Astrocyte (in vitro differentiated cells and primary cell): ENCODE measurements around the gene EBLN1. TPM values are rescaled to one million over a fixed set of nuclear protein-coding genes. Genes with fewer than 3 reads are reported as not detected.

Experiments
- DNase-seq: peaks from one replicate; pipeline ENCODE4 v3.0.0-alpha.2; 2010; ENCODE audit warnings: low read depth
- FAIRE-seq: peaks from 2 replicates; lab custom pipeline; 2011; peaks lifted over from hg19 to GRCh38; lab: Jason Lieb, UNC
- H2AFZ ChIP-seq: 2 replicates; pipeline ENCODE4 v1.6.0; 2012; ENCODE audit warnings: low read depth, low read length, inconsistent platforms
- H3K27ac ChIP-seq: 2 replicates; pipeline ENCODE4 v1.5.1; 2011; ENCODE audit warnings: low read depth, low read length, inconsistent platforms
- H3K27me3 ChIP-seq: 2 replicates; pipeline ENCODE4 v1.6.0; 2011; ENCODE audit warnings: low read length, inconsistent platforms; ENCODE audit not compliant: insufficient read depth
- H3K36me3 ChIP-seq: 2 replicates; pipeline ENCODE4 v1.5.1; 2011; ENCODE audit warnings: low read length, inconsistent platforms; ENCODE audit not compliant: insufficient read depth
- H3K4me1 ChIP-seq: 2 replicates; pipeline ENCODE4 v1.5.1; 2011; ENCODE audit warnings: low read length, inconsistent platforms; ENCODE audit not compliant: insufficient read depth
- H3K4me2 ChIP-seq: 2 replicates; pipeline ENCODE4 v1.6.0; 2012; ENCODE audit warnings: low read length, inconsistent platforms
- H3K4me3 ChIP-seq: 2 replicates; pipeline ENCODE4 v1.5.1; 2011; ENCODE audit warnings: low read depth, mild to moderate bottlenecking, low read length, inconsistent platforms; ENCODE audit not compliant: insufficient read depth
- H3K79me2 ChIP-seq: 2 replicates; pipeline ENCODE4 v1.6.0; 2012; ENCODE audit warnings: mild to moderate bottlenecking, low read length, inconsistent platforms; ENCODE audit not compliant: insufficient read depth
- H3K9ac ChIP-seq: 2 replicates; pipeline ENCODE4 v1.6.0; 2012; ENCODE audit warnings: mild to moderate bottlenecking, low read length, inconsistent platforms
- H3K9me3 ChIP-seq: 2 replicates; pipeline ENCODE4 v1.5.1; 2012; ENCODE audit warnings: low read depth, mild to moderate bottlenecking, low read length, inconsistent platforms; ENCODE audit not compliant: insufficient read depth
- H4K20me1 ChIP-seq: 2 replicates; pipeline ENCODE4 v1.6.0; 2012; ENCODE audit warnings: low read length, inconsistent platforms; ENCODE audit not compliant: insufficient read depth
- H3K27ac Mint-ChIP-seq: one replicate; pipeline ENCODE4 v1.8.0; 2021; ENCODE audit warnings: mild to moderate bottlenecking, mixed read lengths; ENCODE audit not compliant: unreplicated experiment
- H3K27me3 Mint-ChIP-seq: one replicate; pipeline ENCODE4 v1.8.0; 2021; ENCODE audit warnings: low read depth, mixed read lengths; ENCODE audit not compliant: unreplicated experiment
- H3K36me3 Mint-ChIP-seq: one replicate; pipeline ENCODE4 v1.8.0; 2021; ENCODE audit warnings: low read depth, mixed read lengths; ENCODE audit not compliant: unreplicated experiment
- H3K4me1 Mint-ChIP-seq: one replicate; pipeline ENCODE4 v1.8.0; 2021; ENCODE audit warnings: low read depth, mixed read lengths; ENCODE audit not compliant: unreplicated experiment
- H3K4me3 Mint-ChIP-seq: one replicate; pipeline ENCODE4 v1.8.0; 2021; ENCODE audit warnings: mild to moderate bottlenecking, moderate library complexity, mixed read lengths; ENCODE audit not compliant: unreplicated experiment
- H3K9me3 Mint-ChIP-seq: one replicate; pipeline ENCODE4 v1.8.0; 2021; ENCODE audit warnings: mild to moderate bottlenecking, mixed read lengths; ENCODE audit not compliant: unreplicated experiment
- EZH2 ChIP-seq: IDR thresholded peaks from 2 replicates; pipeline ENCODE4 v1.6.1; 2012; ENCODE audit warnings: mild to moderate bottlenecking, low read length, inconsistent platforms; ENCODE audit not compliant: insufficient read depth
- total RNA-seq: library from RNA; stranded (reverse); gene quantifications from 2 replicates; pipeline ENCODE4 v1.2.1, GENCODE V29; 2021
- TF ChIP-seq, protein P1 (sequence below): IDR thresholded peaks from 2 replicates; pipeline ENCODE4 v1.5.1; 2011; ENCODE audit warnings: low read depth, mild to moderate bottlenecking, inconsistent platforms, low read length, moderate library complexity; ENCODE audit not compliant: insufficient read depth

Gene EBLN1
- total RNA-seq, 1 donor from 2014 or later: not detected

DNA sequence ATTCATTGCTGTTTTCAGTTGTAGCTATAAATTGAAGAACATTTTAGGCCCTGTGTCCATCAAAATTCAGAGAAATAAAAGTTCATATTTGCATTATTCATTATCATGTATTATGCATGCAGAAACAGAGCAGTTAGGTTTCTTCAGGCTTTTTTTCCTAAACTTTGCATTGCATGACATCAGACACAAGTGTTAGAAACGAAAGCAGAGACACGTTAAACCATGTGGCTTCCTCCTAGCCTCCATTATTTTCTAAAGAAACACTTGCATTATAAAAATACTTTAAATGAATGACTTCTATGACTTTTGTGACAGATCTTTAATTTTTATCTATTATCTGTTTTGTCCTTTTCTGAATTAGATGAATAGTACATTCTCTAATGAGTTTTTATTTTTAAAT lies 8.8 kb upstream of the EBLN1 start:
- DNase-seq (no peak), FAIRE-seq (no peak)
- Histone ChIP-seq H3K9me3 (no peaks in the 10 kb centered on the region), H4K20me1 (no peaks in the 10 kb centered on the region), H3K79me2 (no peaks in the 10 kb centered on the region), H2AFZ (no peak overlapping the region), H3K4me2 (no peak overlapping the region), H3K9ac (no peak overlapping the region), H3K27me3 (no peaks in the 10 kb centered on the region), H3K27ac (no peak overlapping the region), H3K4me3 (no peak overlapping the region), H3K36me3 (no peaks in the 10 kb centered on the region), H3K4me1 (no peaks in the 10 kb centered on the region)
- no peak overlapping the region for H3K4me3 Mint-ChIP-seq
- H3K36me3 Mint-ChIP-seq: no peaks in the 10 kb centered on the region
- H3K9me3 Mint-ChIP-seq: no peaks in the 10 kb centered on the region
- H3K4me1 Mint-ChIP-seq: no peaks in the 10 kb centered on the region
- TF ChIP-seq, protein P1, sequence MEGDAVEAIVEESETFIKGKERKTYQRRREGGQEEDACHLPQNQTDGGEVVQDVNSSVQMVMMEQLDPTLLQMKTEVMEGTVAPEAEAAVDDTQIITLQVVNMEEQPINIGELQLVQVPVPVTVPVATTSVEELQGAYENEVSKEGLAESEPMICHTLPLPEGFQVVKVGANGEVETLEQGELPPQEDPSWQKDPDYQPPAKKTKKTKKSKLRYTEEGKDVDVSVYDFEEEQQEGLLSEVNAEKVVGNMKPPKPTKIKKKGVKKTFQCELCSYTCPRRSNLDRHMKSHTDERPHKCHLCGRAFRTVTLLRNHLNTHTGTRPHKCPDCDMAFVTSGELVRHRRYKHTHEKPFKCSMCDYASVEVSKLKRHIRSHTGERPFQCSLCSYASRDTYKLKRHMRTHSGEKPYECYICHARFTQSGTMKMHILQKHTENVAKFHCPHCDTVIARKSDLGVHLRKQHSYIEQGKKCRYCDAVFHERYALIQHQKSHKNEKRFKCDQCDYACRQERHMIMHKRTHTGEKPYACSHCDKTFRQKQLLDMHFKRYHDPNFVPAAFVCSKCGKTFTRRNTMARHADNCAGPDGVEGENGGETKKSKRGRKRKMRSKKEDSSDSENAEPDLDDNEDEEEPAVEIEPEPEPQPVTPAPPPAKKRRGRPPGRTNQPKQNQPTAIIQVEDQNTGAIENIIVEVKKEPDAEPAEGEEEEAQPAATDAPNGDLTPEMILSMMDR: no peak
- TF ChIP-seq EZH2: no peak
- H3K27me3 Mint-ChIP-seq: peaks cover 1% of the 10 kb centered on the region
- H3K27ac Mint-ChIP-seq: no peak overlapping the region

DNA sequence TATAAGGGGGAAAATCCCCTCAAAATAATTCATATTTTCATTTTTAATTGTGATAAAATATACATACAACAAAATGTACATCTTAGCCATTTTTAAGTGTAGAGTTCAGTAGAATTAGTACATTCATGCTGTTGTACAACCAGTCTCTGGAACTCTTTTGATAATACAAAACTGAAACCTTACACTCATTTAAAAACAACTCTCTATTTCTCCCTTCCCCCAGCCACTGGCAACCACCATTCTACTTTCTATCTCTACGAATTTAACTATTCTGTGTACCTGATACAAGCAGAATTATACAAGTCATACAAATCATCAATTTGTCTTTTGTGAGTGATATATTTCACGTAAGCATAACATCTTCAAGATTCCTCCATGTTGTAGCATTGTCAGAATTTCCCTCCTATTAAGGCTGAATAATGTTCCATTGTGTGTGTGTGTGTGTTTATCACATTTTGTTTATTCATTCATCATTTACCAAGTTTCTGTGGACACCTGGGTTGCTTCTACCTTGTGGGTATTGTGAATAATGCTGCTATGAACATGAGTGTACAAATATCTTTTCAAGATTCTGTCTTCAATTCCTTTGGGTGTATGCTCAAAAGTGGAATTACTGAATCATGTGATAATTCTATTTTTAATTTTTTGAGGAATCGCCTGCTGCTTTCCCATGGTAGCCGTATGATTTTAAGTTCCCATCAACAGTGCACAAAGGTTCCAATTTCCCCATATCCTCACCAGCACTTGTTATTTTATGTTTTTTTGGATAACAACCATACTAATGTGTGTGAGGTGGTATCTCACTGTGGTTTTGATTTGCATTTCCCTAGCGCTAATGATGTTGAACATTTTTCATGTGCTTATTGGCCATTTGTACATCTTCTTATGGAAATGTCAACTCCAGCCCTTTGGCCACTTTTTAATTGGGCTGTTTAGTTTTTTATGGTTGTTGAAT lies 4.7 kb upstream of the EBLN1 start:
- Mint-ChIP-seq H3K4me1 (no peaks in the 10 kb centered on the region), H3K27ac (no peak overlapping the region), H3K9me3 (no peaks in the 10 kb centered on the region), H3K4me3 (no peak overlapping the region), H3K27me3 (peaks cover 1% of the 10 kb centered on the region), H3K36me3 (no peaks in the 10 kb centered on the region)
- no peaks in the 10 kb centered on the region for H4K20me1 ChIP-seq
- H3K9me3 ChIP-seq: no peaks in the 10 kb centered on the region
- H3K27me3 ChIP-seq: no peaks in the 10 kb centered on the region
- no peak overlapping the region for H3K27ac ChIP-seq
- no peak overlapping the region for H3K4me2 ChIP-seq
- H3K9ac ChIP-seq: no peak overlapping the region
- no peak overlapping the region for H2AFZ ChIP-seq
- FAIRE-seq (no peak), DNase-seq (no peak)
- no peaks in the 10 kb centered on the region for H3K36me3 ChIP-seq
- no peaks in the 10 kb centered on the region for H3K4me1 ChIP-seq
- TF ChIP-seq, protein P1: no peak
- H3K4me3 ChIP-seq: no peak overlapping the region
- H3K79me2 ChIP-seq: no peaks in the 10 kb centered on the region

DNA sequence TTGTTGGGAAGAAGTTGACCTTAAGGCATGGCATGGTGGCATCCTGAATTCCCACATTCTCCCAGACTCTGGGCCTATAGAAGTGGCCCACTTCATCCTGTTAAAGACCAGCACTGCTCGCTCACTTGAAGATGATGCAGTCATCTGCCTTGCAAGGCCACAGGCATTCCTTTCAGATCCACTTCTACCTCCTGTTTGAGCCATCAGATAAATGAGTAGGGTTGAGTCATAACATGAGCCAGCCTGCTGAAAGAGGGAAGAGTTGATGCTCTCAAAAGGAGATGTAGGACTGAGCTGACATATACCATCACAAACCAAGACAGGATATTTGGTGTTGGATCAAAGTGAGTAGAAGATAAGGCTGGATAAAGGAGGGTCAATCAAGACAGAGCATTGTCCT lies 1.5 kb upstream of the EBLN1 start:
- H3K4me2 ChIP-seq: no peak overlapping the region
- TF ChIP-seq EZH2: no peak
- TF ChIP-seq, protein P1: no peak

More for the DNA sequence above, 1.5 kb upstream of the EBLN1 start:
- Histone ChIP-seq H3K4me3 (no peak overlapping the region), H3K36me3 (no peaks in the 10 kb centered on the region), H3K9me3 (no peaks in the 10 kb centered on the region), H3K79me2 (no peaks in the 10 kb centered on the region), H3K27me3 (no peaks in the 10 kb centered on the region), H3K4me1 (no peaks in the 10 kb centered on the region), H3K9ac (no peak overlapping the region), H2AFZ (no peak overlapping the region), H3K27ac (no peak overlapping the region), H4K20me1 (no peaks in the 10 kb centered on the region)
- FAIRE-seq (no peak), DNase-seq (peak; percentile 11)
- no peaks in the 10 kb centered on the region for H3K27me3 Mint-ChIP-seq
- H3K36me3 Mint-ChIP-seq: no peaks in the 10 kb centered on the region
- H3K27ac Mint-ChIP-seq: no peak overlapping the region
- no peaks in the 10 kb centered on the region for H3K4me1 Mint-ChIP-seq
- no peaks in the 10 kb centered on the region for H3K9me3 Mint-ChIP-seq
- H3K4me3 Mint-ChIP-seq: no peak overlapping the region
